WTC11 (cell line): ENCODE data around the gene KCNIP3. TPM values are rescaled to one million over a fixed set of nuclear protein-coding genes. Genes with fewer than 3 reads are reported as not detected.

ENCODE experiments used
- ATAC-seq: fragments of 200-7000 bp; cut with Tn5 transposase; 2 replicates; pipeline ENCODE4 v1.10.0; 2021; ENCODE audit warnings: mild to moderate bottlenecking, moderate library complexity
- CTCF ChIA-PET: fragments of 300-600 bp; sonication (Branson Sonifier 250); formaldehyde crosslinking; loops from one replicate; lab custom pipeline; 2021; ENCODE audit warnings: antibody characterized with exemption; lab: Charles Lee
- POLR2A ChIA-PET: fragments of 350-600 bp; sonication (Branson Sonifier 250); formaldehyde crosslinking; loops from one replicate; lab custom pipeline; 2021; ENCODE audit warnings: antibody characterized with exemption; lab: Charles Lee
- DNase-seq: peaks from one replicate; pipeline ENCODE4 v3.0.0; 2021; ENCODE audit warnings: low spot score
- H3K27ac Mint-ChIP-seq: 2 replicates; pipeline ENCODE4 v1.8.0; 2021; ENCODE audit warnings: mixed read lengths
- H3K27me3 Mint-ChIP-seq: 2 replicates; pipeline ENCODE4 v1.8.0; 2021; ENCODE audit warnings: low read depth, mild to moderate bottlenecking, moderate library complexity, mixed read lengths
- H3K36me3 Mint-ChIP-seq: 2 replicates; pipeline ENCODE4 v1.8.0; 2021; ENCODE audit warnings: mixed read lengths
- H3K4me1 Mint-ChIP-seq: 2 replicates; pipeline ENCODE4 v1.8.0; 2022; ENCODE audit warnings: mixed read lengths
- H3K4me3 Mint-ChIP-seq: 2 replicates; pipeline ENCODE4 v1.8.0; 2021; ENCODE audit warnings: mild to moderate bottlenecking, moderate library complexity, mixed read lengths
- H3K9me3 Mint-ChIP-seq: 2 replicates; pipeline ENCODE4 v1.8.0; 2021; ENCODE audit warnings: mixed read lengths
- FOXP1 ChIP-seq: sonication (generic); formaldehyde crosslinking; IDR thresholded peaks from 2 replicates; pipeline ENCODE4 v1.8.0; 2022; ENCODE audit warnings: missing genetic modification reagents, mild to moderate bottlenecking, moderate library complexity, borderline replicate concordance
- MXD4 ChIP-seq: fragments of 250-450 bp; sonication (Bioruptor Pico); IDR thresholded peaks from 2 replicates; pipeline ENCODE4 v1.8.0; 2021; ENCODE audit warnings: mild to moderate bottlenecking, moderate library complexity, borderline replicate concordance
- OVOL2 ChIP-seq: fragments of 250-450 bp; sonication (Bioruptor Pico); IDR thresholded peaks from 2 replicates; pipeline ENCODE4 v1.9.0; 2021; ENCODE audit warnings: mild to moderate bottlenecking, borderline replicate concordance
- PRRX2 ChIP-seq: fragments of 250-450 bp; sonication (Bioruptor Pico); IDR thresholded peaks from 2 replicates; pipeline ENCODE4 v1.8.0; 2021; ENCODE audit warnings: mild to moderate bottlenecking
- SMAD4 ChIP-seq: sonication (generic); formaldehyde crosslinking; IDR thresholded peaks from 2 replicates; pipeline ENCODE4 v1.8.0; 2022; ENCODE audit warnings: mild to moderate bottlenecking, missing genetic modification reagents
- TEAD4 ChIP-seq: sonication (generic); formaldehyde crosslinking; IDR thresholded peaks from 2 replicates; pipeline ENCODE4 v1.8.0; 2022; ENCODE audit warnings: mild to moderate bottlenecking, missing genetic modification reagents
- ZNF138 ChIP-seq: sonication (generic); formaldehyde crosslinking; conservative IDR thresholded peaks from 2 replicates; pipeline ENCODE4 v1.8.1; 2022; ENCODE audit warnings: mild to moderate bottlenecking, moderate library complexity, missing genetic modification reagents
- ZNF232 ChIP-seq: sonication (generic); formaldehyde crosslinking; IDR thresholded peaks from 2 replicates; pipeline ENCODE4 v1.8.0; 2022; ENCODE audit warnings: mild to moderate bottlenecking, missing genetic modification reagents
- total RNA-seq: library from RNA; stranded (reverse); gene quantifications from 3 replicates; pipeline ENCODE4 v1.2.3, GENCODE V29; 2021
- TF ChIP-seq, protein P1 (sequence below): fragments of 200-600 bp; IDR thresholded peaks from 2 replicates; pipeline ENCODE4 v1.8.0; 2022; ENCODE audit warnings: antibody characterized with exemption
- TF ChIP-seq, protein P2 (sequence below): fragments of 250-450 bp; sonication (Bioruptor Pico); IDR thresholded peaks from 2 replicates; pipeline ENCODE4 v1.9.0; 2021; ENCODE audit warnings: mild to moderate bottlenecking
- TF ChIP-seq, protein P3 (sequence below): sonication (generic); formaldehyde crosslinking; conservative IDR thresholded peaks from 2 replicates; pipeline ENCODE4 v1.8.1; 2023; ENCODE audit warnings: mild to moderate bottlenecking, low read depth, missing genetic modification reagents, moderate library complexity
- TF ChIP-seq, protein P4 (sequence below): sonication (generic); formaldehyde crosslinking; IDR thresholded peaks from 2 replicates; pipeline ENCODE4 v1.8.1; 2022; ENCODE audit warnings: mild to moderate bottlenecking, moderate library complexity, missing genetic modification reagents
- TF ChIP-seq, protein P5 (sequence below): fragments of 250-450 bp; sonication (Bioruptor Pico); IDR thresholded peaks from 2 replicates; pipeline ENCODE4 v1.8.0; 2021; ENCODE audit warnings: mild to moderate bottlenecking

Gene KCNIP3
- total RNA-seq, 1 experiment from 2014 or later: 2.1 TPM

DNA sequence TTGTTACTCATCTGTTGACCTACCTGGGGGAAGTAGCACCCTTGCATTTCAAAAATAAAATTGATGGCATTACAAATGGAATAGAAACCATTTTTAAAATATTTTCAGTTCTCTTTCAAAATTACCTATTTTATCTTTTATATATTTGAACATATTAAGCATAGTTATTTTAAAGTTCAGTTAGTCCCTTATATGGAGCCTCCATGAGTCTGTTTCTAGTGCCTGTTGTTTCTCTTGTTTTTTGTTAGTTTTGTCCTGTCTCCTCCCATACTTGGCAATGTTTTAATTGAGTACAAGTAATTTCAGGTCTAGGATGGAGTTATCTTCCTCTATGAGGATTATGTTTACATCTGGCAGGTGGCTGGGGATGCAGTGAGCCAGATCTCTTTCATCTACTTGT is 5.9 kb upstream of the KCNIP3 start (continued):
- TF ChIP-seq, protein P1, sequence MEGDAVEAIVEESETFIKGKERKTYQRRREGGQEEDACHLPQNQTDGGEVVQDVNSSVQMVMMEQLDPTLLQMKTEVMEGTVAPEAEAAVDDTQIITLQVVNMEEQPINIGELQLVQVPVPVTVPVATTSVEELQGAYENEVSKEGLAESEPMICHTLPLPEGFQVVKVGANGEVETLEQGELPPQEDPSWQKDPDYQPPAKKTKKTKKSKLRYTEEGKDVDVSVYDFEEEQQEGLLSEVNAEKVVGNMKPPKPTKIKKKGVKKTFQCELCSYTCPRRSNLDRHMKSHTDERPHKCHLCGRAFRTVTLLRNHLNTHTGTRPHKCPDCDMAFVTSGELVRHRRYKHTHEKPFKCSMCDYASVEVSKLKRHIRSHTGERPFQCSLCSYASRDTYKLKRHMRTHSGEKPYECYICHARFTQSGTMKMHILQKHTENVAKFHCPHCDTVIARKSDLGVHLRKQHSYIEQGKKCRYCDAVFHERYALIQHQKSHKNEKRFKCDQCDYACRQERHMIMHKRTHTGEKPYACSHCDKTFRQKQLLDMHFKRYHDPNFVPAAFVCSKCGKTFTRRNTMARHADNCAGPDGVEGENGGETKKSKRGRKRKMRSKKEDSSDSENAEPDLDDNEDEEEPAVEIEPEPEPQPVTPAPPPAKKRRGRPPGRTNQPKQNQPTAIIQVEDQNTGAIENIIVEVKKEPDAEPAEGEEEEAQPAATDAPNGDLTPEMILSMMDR: no peak

DNA sequence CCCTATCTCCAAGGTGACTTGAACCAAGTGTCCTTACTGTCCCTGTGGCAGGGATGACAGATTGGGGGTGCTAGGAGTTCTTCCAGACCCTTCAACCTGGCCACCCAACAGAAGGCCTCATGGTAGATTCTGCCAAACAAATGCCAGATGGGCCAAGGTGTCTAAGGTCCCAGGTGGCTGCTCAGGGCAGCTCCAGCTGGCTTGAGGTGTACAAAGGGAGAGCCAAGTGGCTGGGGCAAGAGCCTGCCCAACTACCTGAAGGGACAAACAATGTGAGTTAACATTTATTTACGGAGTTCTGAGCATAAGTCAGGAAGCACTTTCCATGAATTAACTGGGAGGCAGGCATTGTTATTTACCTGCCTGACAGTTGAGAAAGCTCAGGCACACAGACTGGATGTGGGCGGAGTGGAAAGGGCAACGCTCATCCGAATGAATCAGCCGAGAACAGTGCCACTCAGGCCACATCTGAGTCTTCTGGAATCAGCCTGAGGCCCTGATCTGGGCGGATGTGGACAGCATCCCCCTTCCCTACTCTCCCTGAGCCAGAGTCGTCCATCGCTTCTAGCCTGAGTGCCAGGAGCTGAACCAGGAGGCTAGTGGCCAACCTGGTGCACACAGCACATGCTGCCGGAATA is 4.4 kb upstream of the KCNIP3 start:
- ChIA-PET POLR2A (interaction anchor here (1.5 kb wide), 1 partner anchor 15 kb away, joined by 3 read pairs; no protein-coding TSS in a partner anchor), CTCF (interaction anchor here (0.7 to 1.7 kb wide), 6 partner anchors 9 to 100 kb away, joined by 3 to 11 read pairs (median 4); no protein-coding TSS in a partner anchor)
- Mint-ChIP-seq H3K36me3 (peaks cover 19% of the 10 kb centered on the region), H3K27ac (no peak overlapping the region)
- DNase-seq: no peak
- TF ChIP-seq, protein P2, sequence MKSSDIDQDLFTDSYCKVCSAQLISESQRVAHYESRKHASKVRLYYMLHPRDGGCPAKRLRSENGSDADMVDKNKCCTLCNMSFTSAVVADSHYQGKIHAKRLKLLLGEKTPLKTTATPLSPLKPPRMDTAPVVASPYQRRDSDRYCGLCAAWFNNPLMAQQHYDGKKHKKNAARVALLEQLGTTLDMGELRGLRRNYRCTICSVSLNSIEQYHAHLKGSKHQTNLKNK: no peak
- TF ChIP-seq MXD4 (CRISPR knock-in tag): no peak
- TF ChIP-seq, protein P3, sequence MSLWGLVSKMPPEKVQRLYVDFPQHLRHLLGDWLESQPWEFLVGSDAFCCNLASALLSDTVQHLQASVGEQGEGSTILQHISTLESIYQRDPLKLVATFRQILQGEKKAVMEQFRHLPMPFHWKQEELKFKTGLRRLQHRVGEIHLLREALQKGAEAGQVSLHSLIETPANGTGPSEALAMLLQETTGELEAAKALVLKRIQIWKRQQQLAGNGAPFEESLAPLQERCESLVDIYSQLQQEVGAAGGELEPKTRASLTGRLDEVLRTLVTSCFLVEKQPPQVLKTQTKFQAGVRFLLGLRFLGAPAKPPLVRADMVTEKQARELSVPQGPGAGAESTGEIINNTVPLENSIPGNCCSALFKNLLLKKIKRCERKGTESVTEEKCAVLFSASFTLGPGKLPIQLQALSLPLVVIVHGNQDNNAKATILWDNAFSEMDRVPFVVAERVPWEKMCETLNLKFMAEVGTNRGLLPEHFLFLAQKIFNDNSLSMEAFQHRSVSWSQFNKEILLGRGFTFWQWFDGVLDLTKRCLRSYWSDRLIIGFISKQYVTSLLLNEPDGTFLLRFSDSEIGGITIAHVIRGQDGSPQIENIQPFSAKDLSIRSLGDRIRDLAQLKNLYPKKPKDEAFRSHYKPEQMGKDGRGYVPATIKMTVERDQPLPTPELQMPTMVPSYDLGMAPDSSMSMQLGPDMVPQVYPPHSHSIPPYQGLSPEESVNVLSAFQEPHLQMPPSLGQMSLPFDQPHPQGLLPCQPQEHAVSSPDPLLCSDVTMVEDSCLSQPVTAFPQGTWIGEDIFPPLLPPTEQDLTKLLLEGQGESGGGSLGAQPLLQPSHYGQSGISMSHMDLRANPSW: no peak
- no peak for TF ChIP-seq ZNF138
- no peak for TF ChIP-seq ZNF232
- no peak for TF ChIP-seq OVOL2 (CRISPR knock-in tag)
- TF ChIP-seq, protein P4, sequence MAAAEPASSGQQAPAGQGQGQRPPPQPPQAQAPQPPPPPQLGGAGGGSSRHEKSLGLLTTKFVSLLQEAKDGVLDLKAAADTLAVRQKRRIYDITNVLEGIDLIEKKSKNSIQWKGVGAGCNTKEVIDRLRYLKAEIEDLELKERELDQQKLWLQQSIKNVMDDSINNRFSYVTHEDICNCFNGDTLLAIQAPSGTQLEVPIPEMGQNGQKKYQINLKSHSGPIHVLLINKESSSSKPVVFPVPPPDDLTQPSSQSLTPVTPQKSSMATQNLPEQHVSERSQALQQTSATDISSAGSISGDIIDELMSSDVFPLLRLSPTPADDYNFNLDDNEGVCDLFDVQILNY (CRISPR knock-in tag): no peak
- no peak for TF ChIP-seq SMAD4 (CRISPR knock-in tag)
- TF ChIP-seq, protein P5, sequence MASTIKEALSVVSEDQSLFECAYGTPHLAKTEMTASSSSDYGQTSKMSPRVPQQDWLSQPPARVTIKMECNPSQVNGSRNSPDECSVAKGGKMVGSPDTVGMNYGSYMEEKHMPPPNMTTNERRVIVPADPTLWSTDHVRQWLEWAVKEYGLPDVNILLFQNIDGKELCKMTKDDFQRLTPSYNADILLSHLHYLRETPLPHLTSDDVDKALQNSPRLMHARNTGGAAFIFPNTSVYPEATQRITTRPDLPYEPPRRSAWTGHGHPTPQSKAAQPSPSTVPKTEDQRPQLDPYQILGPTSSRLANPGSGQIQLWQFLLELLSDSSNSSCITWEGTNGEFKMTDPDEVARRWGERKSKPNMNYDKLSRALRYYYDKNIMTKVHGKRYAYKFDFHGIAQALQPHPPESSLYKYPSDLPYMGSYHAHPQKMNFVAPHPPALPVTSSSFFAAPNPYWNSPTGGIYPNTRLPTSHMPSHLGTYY: no peak
- TF ChIP-seq PRRX2 (CRISPR knock-in tag): no peak
- TF ChIP-seq, all 79 proteins: peak for 0
- peaks cover 5% of the 10 kb centered on the region for H3K27me3 Mint-ChIP-seq
- no peak for ATAC-seq
- no peak overlapping the region for H3K4me3 Mint-ChIP-seq
- H3K4me1 Mint-ChIP-seq: peaks cover 9% of the 10 kb centered on the region
- peaks cover 20% of the 10 kb centered on the region for H3K9me3 Mint-ChIP-seq

DNA sequence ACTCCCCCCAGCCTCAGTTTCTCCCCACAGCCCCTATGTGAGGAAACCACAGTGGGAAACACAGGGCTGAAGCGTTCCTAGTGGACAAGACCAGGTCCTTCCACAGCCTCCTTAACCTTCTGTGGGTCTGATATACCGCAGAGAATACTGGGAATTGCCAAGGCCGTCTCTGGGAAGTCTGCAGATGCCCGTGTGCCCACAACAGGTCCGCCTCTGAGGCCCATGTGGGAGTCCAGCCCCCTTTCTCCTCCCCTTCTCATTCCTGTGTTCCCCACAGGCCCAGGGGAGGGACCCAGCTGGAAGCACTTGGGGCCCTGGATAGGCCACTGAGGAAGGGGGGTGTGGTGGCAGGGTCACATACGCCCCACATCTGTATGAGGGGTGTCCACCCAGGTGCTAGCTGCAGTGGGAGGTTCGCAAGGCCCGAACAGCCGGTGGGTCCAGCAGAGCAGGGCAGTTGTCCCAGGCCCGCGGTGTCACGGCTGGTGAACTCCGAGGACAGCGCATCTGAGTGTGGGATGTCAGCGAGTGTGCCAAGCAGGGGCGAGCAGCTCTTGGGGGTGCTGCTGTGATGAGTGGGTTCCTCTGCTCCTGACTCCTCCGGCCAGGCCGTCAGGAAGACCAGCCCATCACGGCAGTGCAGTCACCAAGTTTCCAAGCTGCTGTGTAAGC is 2.4 kb upstream of the KCNIP3 start:
- no peak overlapping the region for H3K27ac Mint-ChIP-seq
- peaks cover 20% of the 10 kb centered on the region for H3K9me3 Mint-ChIP-seq
- H3K4me1 Mint-ChIP-seq: peaks cover 11% of the 10 kb centered on the region
- no peak for DNase-seq
- H3K36me3 Mint-ChIP-seq: peaks cover 19% of the 10 kb centered on the region
- POLR2A ChIA-PET: interaction anchor here (1.4 kb wide), 1 partner anchor 20 kb away, joined by 5 read pairs; the partner anchor contains the start of gene PROM2
- H3K27me3 Mint-ChIP-seq: peaks cover 5% of the 10 kb centered on the region
- ATAC-seq: no peak
- no peak overlapping the region for H3K4me3 Mint-ChIP-seq
- no peak for TF ChIP-seq FOXP1
- TF ChIP-seq PRRX2 (CRISPR knock-in tag): no peak
- TF ChIP-seq TEAD4 (CRISPR knock-in tag): no peak
- no peak for TF ChIP-seq MXD4 (CRISPR knock-in tag)
- CTCF ChIA-PET: interaction anchor here (0.8 to 1.7 kb wide), 6 partner anchors 18 to 98 kb away, joined by 3 to 11 read pairs (median 3); no protein-coding TSS in a partner anchor
